HG03432 (cell line): ENCODE measurements around the gene ZNF345.

ENCODE experiments used
- ATAC-seq: cut with Tn5 transposase; IDR thresholded peaks from one replicate; pipeline ENCODE4 v1.9.1; 2021; ENCODE audit warnings: mild to moderate bottlenecking, moderate library complexity; ENCODE audit not compliant: unreplicated experiment

The ZNF345 gene

DNA sequence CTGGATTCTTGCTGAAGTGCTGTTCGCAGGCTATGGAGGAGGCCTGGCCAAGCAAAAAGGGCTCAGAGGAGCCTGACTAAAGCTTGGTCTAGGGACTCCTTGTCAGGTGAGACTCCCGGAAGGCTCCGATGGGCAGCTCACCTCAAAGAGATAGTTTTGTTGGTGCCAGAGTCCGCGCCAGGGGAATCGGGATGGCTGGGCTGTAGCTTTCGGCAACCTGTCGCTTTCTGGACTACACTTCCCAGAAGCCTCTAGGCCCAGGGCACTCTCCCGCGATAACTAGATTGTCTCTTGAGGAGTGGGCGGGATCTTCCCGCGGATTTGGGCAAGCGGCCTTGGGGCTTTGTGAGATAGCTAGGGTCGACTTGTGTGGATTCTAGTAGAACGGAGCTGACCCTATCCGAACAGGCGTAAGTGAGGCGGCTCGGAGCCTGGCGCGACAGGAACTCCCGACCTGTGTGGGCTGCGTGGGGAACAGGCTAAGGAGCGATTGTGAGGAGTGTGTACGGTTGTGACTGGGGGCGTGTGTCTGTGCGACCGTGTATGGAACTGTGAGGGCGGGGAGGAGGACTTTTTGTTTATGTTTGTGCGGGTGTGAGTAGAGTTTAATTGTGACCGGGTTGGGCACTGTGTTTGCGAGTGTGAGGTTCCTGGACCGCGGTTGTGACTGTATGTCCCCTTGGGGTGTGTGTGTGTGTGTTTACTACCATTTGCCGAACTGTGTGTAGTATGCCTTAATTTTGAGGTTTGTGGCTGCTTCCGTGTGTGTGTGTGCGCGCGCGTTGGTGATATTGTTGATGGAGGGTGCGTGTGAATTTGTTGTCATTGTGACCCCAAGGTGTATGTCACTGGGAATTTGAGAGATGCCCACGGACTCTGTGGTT, at the start of gene ZNF345:
Gene ZNF345 (plus strand): TSS at position 318 of the 884 bp plus-strand sequence. CDS start 25,955 bp downstream, outside the sequence.
- ATAC-seq = peak; percentile 82

DNA sequence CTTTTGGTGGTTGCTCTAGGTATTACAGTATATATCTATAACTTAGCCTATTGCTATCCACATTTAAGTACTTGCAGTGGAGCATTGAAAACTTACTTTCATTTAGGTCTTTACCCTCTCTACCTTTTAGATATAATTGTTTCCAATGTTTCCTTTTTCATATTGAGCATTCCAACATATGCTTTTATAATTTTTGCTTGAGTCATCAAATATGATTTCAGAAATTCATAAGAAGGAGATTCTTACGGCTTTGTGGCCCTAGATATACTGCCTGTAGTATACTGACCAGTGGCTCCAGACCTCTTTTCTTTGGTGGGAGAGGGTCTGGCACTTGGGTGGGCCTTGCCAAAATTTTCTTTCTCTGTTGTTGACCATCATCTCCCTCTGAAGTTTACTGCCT, 45.3 kb upstream of the ZNF345 start:
- no peak for ATAC-seq

DNA sequence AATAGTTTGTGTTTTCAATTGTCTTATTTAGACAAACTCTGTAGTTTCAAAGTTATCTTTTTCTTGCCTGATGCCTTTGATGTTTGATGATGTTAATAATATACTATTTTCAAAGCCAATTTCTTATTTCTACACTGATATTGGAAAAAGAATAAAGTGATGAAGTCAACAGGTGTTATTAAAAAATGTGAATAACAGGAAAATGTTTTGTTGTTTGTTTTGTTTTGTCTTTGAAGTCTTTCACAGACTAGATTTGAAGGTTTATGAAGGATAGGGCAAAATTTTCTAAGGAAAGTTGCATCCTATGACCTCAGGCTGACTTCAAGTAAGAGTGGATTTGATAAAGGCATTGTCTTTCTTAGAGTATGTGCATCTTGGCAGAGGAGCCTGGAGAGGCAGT, 43.6 kb upstream of the ZNF345 start:
- no peak for ATAC-seq

- ATAC-seq = no peak
These were observed 31.5 kb upstream of the ZNF345 start for GRCh38 chr19:36819130-36819630.

DNA sequence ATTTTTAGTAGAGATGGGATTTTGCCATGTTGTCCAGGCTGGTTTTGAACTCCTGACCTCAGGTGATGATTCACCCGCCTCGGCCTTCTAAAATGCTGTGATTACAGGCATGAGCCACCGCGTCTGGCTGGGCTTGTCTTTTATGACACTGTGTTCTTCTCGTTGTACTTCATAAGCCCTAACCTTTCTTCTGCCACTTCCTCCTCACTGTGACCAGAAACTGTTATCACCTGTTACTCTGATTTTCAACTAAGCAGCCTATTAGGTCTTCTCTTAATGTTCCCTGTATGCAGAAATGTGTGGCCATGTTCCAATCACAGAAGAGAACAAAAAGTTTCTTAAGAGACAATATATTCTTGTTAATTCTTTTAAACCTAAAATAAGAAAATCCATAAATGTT, 28.9 kb upstream of the ZNF345 start:
- no peak for ATAC-seq

DNA sequence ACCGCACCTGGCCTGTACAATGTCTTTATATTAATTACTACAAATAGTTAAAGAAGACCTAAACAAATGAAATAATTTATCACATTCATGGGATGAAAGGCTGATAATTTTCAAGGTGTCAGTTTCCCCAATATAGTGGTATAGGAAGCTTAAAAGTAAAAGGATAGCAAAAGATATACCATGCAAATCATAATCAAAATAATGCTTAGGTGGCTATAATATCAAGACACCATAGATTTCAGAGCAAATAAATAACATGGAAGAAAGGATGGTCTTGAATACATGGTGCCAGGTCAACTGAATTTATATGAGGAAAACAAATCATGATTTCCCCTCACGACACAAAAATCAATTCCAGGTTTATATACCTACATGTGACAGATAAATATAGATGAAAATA, 17.2 kb upstream of the ZNF345 start:
- no peak for ATAC-seq

DNA sequence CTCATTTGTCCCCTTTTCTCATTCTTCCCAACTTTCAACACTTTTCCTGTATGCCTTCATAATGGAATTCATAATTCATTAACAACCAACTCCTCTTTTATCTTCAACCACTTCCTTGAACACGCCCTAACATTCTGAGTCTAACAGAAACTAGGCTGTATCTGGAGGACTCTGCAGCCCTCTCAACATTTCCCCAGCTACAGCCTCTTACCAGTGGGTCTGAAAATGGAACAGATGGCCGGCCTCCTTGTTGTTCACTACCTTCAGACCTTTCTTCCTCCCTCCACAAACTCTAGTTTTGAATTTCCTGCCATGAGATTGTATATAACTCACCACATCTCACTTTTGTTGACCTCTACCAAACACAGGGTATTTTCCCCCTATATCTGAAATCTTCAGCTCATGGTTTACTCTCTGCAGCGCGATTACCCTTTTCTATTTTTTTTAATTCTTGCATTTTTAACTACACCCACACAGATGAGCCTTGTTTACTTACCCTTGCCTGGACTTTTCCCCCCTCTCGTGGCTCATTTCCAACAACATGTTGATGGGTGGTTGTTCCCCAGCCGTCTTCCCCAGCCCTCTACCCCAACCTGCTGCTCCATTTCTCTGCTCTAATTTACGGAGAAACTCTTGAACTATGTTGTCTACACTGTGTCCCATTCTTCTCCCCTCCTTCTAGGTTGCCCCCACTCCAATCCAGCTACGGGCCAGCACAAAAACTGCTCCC, 13.3 kb upstream of the ZNF345 start:
- no peak for ATAC-seq

- peak; percentile 90 for ATAC-seq
These were observed 12.5 kb upstream of the ZNF345 start, which contains the start of gene ZNF790 for GRCh38 chr19:36837906-36838783. ZNF790 (minus strand) TSS chr19:36838387; CDS start chr19:36825619, 12,768 bp downstream.

- no peak for ATAC-seq
These were observed 11.8 kb upstream of the ZNF345 start for GRCh38 chr19:36838784-36839324.

- no peak for ATAC-seq
These were observed 2.7 kb upstream of the ZNF345 start for GRCh38 chr19:36847968-36848367.

DNA sequence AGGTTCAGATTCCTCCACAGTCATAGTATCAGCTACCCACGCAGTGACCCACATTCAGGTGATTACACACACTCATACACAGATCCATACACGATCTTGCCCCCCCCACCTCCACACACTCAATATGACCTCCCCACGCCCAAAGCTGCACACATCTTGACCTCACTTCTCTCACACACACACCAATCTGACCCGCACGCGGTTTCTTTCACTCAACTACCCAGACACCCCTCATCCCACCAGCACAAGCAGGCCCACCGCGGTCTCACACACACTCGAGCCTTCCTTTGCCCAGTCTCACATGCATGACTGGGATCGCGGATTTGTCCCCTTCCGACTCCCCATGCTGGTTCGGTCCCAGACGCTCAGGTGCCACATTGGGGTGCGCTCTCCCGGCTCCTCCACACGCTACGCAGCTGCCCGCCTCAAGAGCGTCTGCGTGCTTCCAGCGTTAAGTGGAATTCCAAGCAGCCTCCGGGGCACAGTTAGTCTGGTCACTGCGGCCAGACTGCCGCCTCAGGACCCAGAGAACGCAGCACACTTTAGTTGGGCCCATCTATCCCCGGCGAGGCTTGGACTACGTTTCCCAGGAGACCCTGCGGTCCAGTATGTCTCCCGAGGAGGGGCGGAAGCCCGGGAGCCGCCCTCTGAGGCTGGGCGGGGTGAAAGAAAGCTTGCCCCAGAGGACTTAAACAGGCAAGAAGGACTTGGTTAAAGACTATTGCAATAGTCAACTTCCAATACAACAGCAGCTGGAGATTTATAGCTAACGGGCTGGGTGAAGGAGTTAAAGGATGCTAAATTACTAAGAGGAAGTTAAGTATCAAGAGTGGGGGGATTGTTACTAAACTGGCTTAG, 746 bp upstream of the ZNF345 start:
- ATAC-seq = peak; percentile 79

GRCh38 chr19:36851898-36852297, 1.2 kb downstream of the ZNF345 start:
- no peak for ATAC-seq

- no peak for ATAC-seq
These were observed 26.6 kb downstream of the ZNF345 start for GRCh38 chr19:36876993-36877938.

DNA sequence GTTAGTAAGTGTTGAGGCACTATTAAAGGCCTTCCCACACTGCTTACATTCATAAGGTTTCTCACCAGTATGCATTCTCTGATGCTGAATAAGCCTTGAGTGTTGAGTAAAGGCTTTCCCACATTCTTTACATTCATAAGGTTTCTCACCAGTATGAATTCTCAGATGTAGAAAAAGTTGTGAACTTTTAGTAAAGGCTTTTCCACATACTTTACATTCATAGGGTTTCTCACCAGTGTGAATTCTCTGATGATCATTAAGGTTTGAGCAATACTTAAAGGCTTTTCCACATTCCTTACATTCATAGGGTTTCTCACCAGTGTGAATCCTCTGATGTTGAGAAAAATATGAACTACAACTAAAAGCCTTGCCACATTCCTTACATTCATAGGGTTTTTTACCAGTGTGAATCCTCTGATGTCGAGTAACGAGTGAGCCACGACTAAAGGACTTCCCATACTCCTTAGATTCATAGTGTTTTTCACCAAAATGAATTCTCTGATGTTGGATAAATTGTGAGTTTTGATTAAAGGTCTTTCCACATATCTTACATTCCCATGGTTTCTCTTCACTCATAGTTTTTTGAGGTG, 41.2 kb downstream of the ZNF345 start:
- ATAC-seq = no peak

DNA sequence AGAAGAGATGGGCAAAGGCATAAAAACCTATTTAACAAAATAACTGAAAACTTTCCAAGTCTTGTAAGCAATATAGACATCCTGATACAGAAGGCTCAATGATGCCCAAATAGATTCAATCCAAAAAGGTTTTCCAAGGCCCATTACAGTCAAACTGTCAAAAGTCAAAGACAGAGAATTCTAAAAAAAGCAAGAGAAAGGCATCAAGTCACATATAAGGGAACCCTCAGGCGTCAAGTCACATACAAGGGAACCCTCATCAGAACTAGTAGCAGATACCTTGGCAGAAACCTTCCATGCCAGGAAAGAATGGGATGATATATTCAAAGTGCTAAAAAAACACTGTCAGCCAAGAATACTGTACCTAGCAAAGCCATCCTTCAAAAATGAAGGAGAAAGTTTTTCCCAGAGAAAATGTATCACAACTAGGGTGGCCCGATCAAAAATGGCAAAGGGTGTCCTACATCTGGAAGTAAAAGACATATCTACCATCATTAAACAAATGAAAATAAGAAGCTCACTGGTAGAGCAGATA, 44.2 kb downstream of the ZNF345 start:
- ATAC-seq = no peak

DNA sequence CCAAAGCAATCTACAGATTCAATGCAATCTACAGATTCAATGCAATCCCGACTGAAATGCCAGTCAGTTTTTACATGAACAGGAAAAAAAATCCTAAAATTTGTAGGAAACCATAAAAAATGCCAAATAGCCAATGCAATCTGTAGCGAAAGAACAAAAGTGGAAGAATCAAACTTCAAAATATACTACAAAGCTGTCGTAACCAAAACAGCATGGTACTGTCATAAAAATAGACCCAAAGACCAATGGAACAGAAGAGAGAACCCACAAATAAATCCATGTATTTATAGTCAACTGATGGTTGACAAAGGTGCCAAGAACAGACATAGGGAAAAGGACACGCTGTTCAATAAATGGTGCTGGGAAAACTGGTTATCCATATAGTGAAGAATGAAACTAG, 47.7 kb downstream of the ZNF345 start:
- no peak for ATAC-seq

DNA sequence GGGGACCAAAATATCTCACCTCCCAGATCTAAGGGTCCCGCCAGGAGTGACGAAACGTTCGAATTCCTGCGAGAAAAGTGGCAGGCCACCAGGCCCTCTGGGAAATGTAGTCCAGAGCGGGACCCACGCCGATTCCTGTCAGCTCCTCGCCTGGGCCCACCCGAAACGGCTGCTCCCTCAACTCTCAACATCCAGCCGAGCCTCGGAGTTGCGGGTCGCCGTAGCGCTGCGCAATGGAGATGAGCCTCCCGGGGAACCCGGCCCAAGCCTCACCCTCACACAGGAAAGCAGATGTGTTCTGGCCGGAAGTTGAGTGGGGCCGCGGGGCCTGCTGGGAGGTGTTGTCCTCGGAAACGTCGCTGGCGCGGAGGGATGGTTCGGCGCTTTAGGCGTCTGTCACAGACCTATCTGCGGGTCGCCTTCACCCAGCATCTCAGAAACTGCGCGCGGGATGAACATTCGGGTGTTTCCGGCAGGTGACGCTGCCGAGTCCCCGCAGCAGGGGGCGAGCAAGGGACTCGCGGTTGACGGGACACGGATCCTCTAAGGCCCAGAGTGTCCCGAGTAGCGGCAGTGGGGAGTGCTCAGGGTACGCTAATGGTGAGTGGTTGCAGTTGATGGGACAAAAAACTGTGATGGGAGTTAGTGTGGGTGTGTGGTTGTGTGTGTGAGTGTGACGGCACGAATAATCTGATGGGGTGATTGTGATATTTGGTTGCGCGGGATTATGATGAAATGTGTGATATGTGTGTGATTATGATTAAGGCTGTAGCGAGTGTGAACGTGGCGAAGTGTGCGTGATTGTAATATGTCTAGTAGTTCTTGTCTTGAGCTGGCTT, 65.5 kb downstream of the ZNF345 start, which contains the start of the genes ZNF568 and ZNF829:
Gene ZNF568 (plus strand): TSS at position 341 of the 839 bp plus-strand sequence. CDS start 6,439 bp downstream, outside the sequence.
Gene ZNF829 (minus strand): TSS at position 300 of the 839 bp plus-strand sequence. CDS start 1,124 bp downstream, outside the sequence.
- ATAC-seq = peak; percentile 91
